IMR-90 (cell line): ENCODE data around the gene SH3RF2. TPM values are rescaled to one million over a fixed set of nuclear protein-coding genes. Genes with fewer than 3 reads are reported as not detected.

ENCODE experiments used
- ATAC-seq: fragments of 200-7000 bp; cut with Tn5 transposase; 2 replicates; pipeline ENCODE4 v1.9.1; 2020; ENCODE audit warnings: low read depth, mild to moderate bottlenecking, moderate library complexity
- BruUV-seq: library from RNA; stranded (reverse); fragments of 400-500 nt; replicated peaks from 2 replicates; lab custom pipeline; 2021; lab: Mats Ljungman, UMichigan
- CTCF ChIA-PET: fragments of 300-600 bp; formaldehyde crosslinking; extraction: SDS; loops from one replicate; lab custom pipeline; 2021; ENCODE audit warnings: antibody characterized with exemption; lab: Yijun Ruan, JAX
- POLR2A ChIA-PET: fragments of 300-600 bp; sonication (Branson Sonifier 250); formaldehyde crosslinking; loops from one replicate; lab custom pipeline; 2022; ENCODE audit warnings: antibody characterized with exemption; ENCODE audit not compliant: unreplicated experiment; lab: Charles Lee
- DNase-seq: peaks from one replicate; pipeline ENCODE4 v3.0.0; 2013
- H2AFZ ChIP-seq: replicated peaks from 2 replicates; pipeline ENCODE3; 2013; ENCODE audit warnings: low read length, mild to moderate bottlenecking; ENCODE audit not compliant: poor library complexity
- H2AK5ac ChIP-seq: 2 replicates; pipeline ENCODE4 v1.6.1; 2013; ENCODE audit warnings: low read depth, low read length, inconsistent platforms
- H2AK9ac ChIP-seq: replicated peaks from 2 replicates; pipeline ENCODE3; 2013; ENCODE audit warnings: mild to moderate bottlenecking, low read depth, low read length, moderate library complexity; ENCODE audit not compliant: poor library complexity
- H2BK120ac ChIP-seq: 2 replicates; pipeline ENCODE4 v1.6.1; 2013; ENCODE audit warnings: low read depth, low read length, inconsistent platforms
- H2BK15ac ChIP-seq: 3 replicates; pipeline ENCODE4 v1.6.1; 2013; ENCODE audit warnings: low read depth, low read length, inconsistent platforms
- H2BK20ac ChIP-seq: 2 replicates; pipeline ENCODE4 v1.6.1; 2013; ENCODE audit warnings: low read depth, mild to moderate bottlenecking, inconsistent platforms, low read length, moderate library complexity
- H2BK5ac ChIP-seq: 2 replicates; pipeline ENCODE4 v1.6.1; 2013; ENCODE audit warnings: mild to moderate bottlenecking, low read depth, low read length, inconsistent platforms; ENCODE audit not compliant: poor library complexity, severe bottlenecking
- H3K14ac ChIP-seq: replicated peaks from 2 replicates; pipeline ENCODE4 v1.6.1; 2013; ENCODE audit warnings: low read depth, low read length, inconsistent platforms
- H3K18ac ChIP-seq: 2 replicates; pipeline ENCODE4 v1.6.1; 2013; ENCODE audit warnings: low read depth, low read length, control low read depth
- H3K23ac ChIP-seq: 2 replicates; pipeline ENCODE4 v1.6.1; 2013; ENCODE audit warnings: low read depth, low read length, inconsistent platforms
- H3K27ac ChIP-seq: 2 replicates; pipeline ENCODE4 v1.5.1; 2013; ENCODE audit warnings: mild to moderate bottlenecking, control low read depth, low read length; ENCODE audit not compliant: insufficient read depth
- H3K27me3 ChIP-seq: 2 replicates; pipeline ENCODE4 v1.6.1; 2013; ENCODE audit warnings: low read length; ENCODE audit not compliant: control insufficient read depth, insufficient read depth
- H3K36me3 ChIP-seq: 2 replicates; pipeline ENCODE4 v1.6.1; 2013; ENCODE audit warnings: low read length, mixed read lengths; ENCODE audit not compliant: control insufficient read depth, insufficient read depth
- H3K4ac ChIP-seq: 2 replicates; pipeline ENCODE4 v1.6.1; 2013; ENCODE audit warnings: low read depth, low read length, inconsistent platforms
- H3K4me1 ChIP-seq: 2 replicates; pipeline ENCODE4 v1.6.1; 2013; ENCODE audit warnings: low read length, mixed read lengths; ENCODE audit not compliant: control insufficient read depth, insufficient read depth
- H3K4me2 ChIP-seq: 2 replicates; pipeline ENCODE4 v1.6.1; 2013; ENCODE audit warnings: low read depth, mild to moderate bottlenecking, control low read depth, low read length, moderate library complexity
- H3K4me3 ChIP-seq: 2 replicates; pipeline ENCODE4 v1.5.1; 2013; ENCODE audit warnings: low read depth, mild to moderate bottlenecking, control low read depth, low read length, moderate library complexity; ENCODE audit not compliant: insufficient read depth
- H3K56ac ChIP-seq: 2 replicates; pipeline ENCODE4 v1.6.1; 2013; ENCODE audit warnings: low read length, inconsistent platforms; ENCODE audit not compliant: insufficient read depth; ENCODE audit errors: extremely low read depth
- H3K79me1 ChIP-seq, 2 experiments: 2 replicates each; pipeline ENCODE4 v1.6.1; 2013; ENCODE audit warnings: low read length in 2 of 2, inconsistent platforms in 1 of 2, low read depth in 1 of 2
- H3K9ac ChIP-seq: 2 replicates; pipeline ENCODE4 v1.6.1; 2013; ENCODE audit warnings: low read depth, low read length, control low read depth
- H3K9me1 ChIP-seq: 2 replicates; pipeline ENCODE4 v1.6.1; 2013; ENCODE audit warnings: low read length, inconsistent platforms; ENCODE audit not compliant: insufficient read depth
- H3K9me3 ChIP-seq: 2 replicates; pipeline ENCODE4 v1.6.1; 2013; ENCODE audit warnings: low read length; ENCODE audit not compliant: control insufficient read depth, insufficient read depth
- H4K20me1 ChIP-seq: 2 replicates; pipeline ENCODE4 v1.6.1; 2013; ENCODE audit warnings: low read length, inconsistent platforms; ENCODE audit not compliant: insufficient read depth
- H4K5ac ChIP-seq: 2 replicates; pipeline ENCODE4 v1.6.1; 2013; ENCODE audit warnings: mild to moderate bottlenecking, low read depth, low read length, control low read depth
- H4K8ac ChIP-seq, 2 experiments: 2 replicates each; pipeline ENCODE4 v1.6.1; 2013; ENCODE audit warnings: low read depth in 2 of 2, low read length in 2 of 2, control low read depth in 1 of 2, inconsistent platforms in 1 of 2
- H4K91ac ChIP-seq: 2 replicates; pipeline ENCODE4 v1.6.1; 2013; ENCODE audit warnings: low read depth, low read length, inconsistent platforms; ENCODE audit not compliant: insufficient read depth
- CEBPB ChIP-seq: IDR thresholded peaks from 2 replicates; pipeline ENCODE4 v1.6.1; 2012; ENCODE audit warnings: low read depth, low read length, improper control_type of control experiment
- CHD1 ChIP-seq: IDR thresholded peaks from 2 replicates; pipeline ENCODE4 v1.6.1; 2012; ENCODE audit warnings: low read depth, low read length, improper control_type of control experiment
- FOS ChIP-seq: fragments of 150-350 bp; IDR thresholded peaks from 2 replicates; pipeline ENCODE4 v1.6.1; 2016; ENCODE audit warnings: low read depth, low read length
- MAZ ChIP-seq: IDR thresholded peaks from 2 replicates; pipeline ENCODE4 v1.6.1; 2012; ENCODE audit warnings: low read depth, mild to moderate bottlenecking, low read length, improper control_type of control experiment, moderate library complexity, borderline replicate concordance
- MXI1 ChIP-seq: IDR thresholded peaks from 2 replicates; pipeline ENCODE4 v1.6.1; 2012; ENCODE audit warnings: low read depth, mild to moderate bottlenecking, low read length, moderate library complexity, borderline replicate concordance
- NFE2L2 ChIP-seq: fragments of 150-350 bp; IDR thresholded peaks from 2 replicates; pipeline ENCODE4 v1.6.1; 2016; ENCODE audit warnings: low read depth, mild to moderate bottlenecking, low read length
- RAD21 ChIP-seq: IDR thresholded peaks from 2 replicates; pipeline ENCODE4 v1.6.1; 2012; ENCODE audit warnings: low read length, improper control_type of control experiment
- RCOR1 ChIP-seq: IDR thresholded peaks from 2 replicates; pipeline ENCODE4 v1.6.1; 2012; ENCODE audit warnings: mild to moderate bottlenecking, low read length, improper control_type of control experiment; ENCODE audit not compliant: insufficient replicate concordance
- RFX5 ChIP-seq: IDR thresholded peaks from 2 replicates; pipeline ENCODE4 v1.8.0; 2012; ENCODE audit warnings: low read depth, mild to moderate bottlenecking, low read length, moderate library complexity
- SMC3 ChIP-seq: fragments of 150-350 bp; IDR thresholded peaks from 2 replicates; pipeline ENCODE4 v1.6.1; 2016; ENCODE audit warnings: low read depth, mild to moderate bottlenecking, antibody characterized with exemption, low read length, moderate library complexity
- dilution Hi-C: fragments of 300-500 bp; cut with HindIII; formaldehyde crosslinking; loops from one replicate; pipeline ENCODE4 v1.14.3; 2018; ENCODE audit warnings: low sequenced_read_pairs; ENCODE audit not compliant: unreplicated experiment
- in situ Hi-C: fragments of 300-500 bp; cut with MboI; formaldehyde crosslinking; loops from 3 replicates; pipeline ENCODE4 v1.14.3; 2019; ENCODE audit warnings: low sequenced_read_pairs, inconsistent platforms, mixed read lengths
- intact Hi-C: fragments of 100-400 bp; cut with micrococcal nuclease; formaldehyde crosslinking; loops from 2 replicates; pipeline ENCODE4 v1.10.0; 2022
- polyA plus RNA-seq, 3 experiments: library from polyadenylated mRNA; depleted of rRNA; stranded (reverse); fragments of >200 nt; gene quantifications; 2 replicates each; pipeline ENCODE4 v1.2.3, GENCODE V29; 2012; ENCODE audit warnings: low replicate concordance in 1 of 3
- total RNA-seq: library from RNA; depleted of rRNA; stranded (reverse); fragments of >200 nt; gene quantifications from 2 replicates; pipeline ENCODE4 v1.2.3, GENCODE V29; 2012
- TF ChIP-seq, protein P1 (sequence below): conservative IDR thresholded peaks from 2 replicates; pipeline ENCODE4 v1.5.1; 2012; ENCODE audit warnings: mild to moderate bottlenecking, low read depth, low read length, improper control_type of control experiment
- TF ChIP-seq, protein P2 (sequence below): fragments of 150-350 bp; IDR thresholded peaks from 2 replicates; pipeline ENCODE4 v1.6.1; 2016; ENCODE audit warnings: low read depth, mild to moderate bottlenecking, low read length, moderate library complexity, borderline replicate concordance

Gene SH3RF2
- total and polyA plus RNA-seq, 2 of the 4 experiments (the other 2 are of a cell fraction) = 1.3 to 1.7 TPM

- Histone ChIP-seq H2BK20ac (no peak overlapping the region), H3K18ac (no peak overlapping the region), H3K4ac (no peak overlapping the region), H3K9me3 (no peaks in the 10 kb centered on the region), H3K4me3 (no peak overlapping the region), H3K36me3 (no peaks in the 10 kb centered on the region), H3K79me1 (no peaks in the 10 kb centered on the region), H4K91ac (no peak overlapping the region), H3K4me1 (peaks cover 8% of the 10 kb centered on the region), H3K9ac (no peak overlapping the region), H3K27ac (no peak overlapping the region), H2AK9ac (no peak overlapping the region), H4K20me1 (no peaks in the 10 kb centered on the region), H4K5ac (no peak overlapping the region), H2BK15ac (no peak overlapping the region), H2BK5ac (no peak overlapping the region), H4K8ac (no peak overlapping the region), H2AK5ac (no peak overlapping the region), H3K4me2 (no peak overlapping the region), H2BK120ac (no peak overlapping the region), H3K27me3 (no peaks in the 10 kb centered on the region), H2AFZ (no peak overlapping the region), H3K9me1 (peaks cover 7% of the 10 kb centered on the region), H3K56ac (no peak overlapping the region), H3K23ac (no peak overlapping the region), H3K14ac (no peak overlapping the region)
- in situ Hi-C loops (no loop called here), intact Hi-C loops (loop anchor here (5.0 kb wide), 1 partner anchor 105 kb away; no protein-coding TSS in a partner anchor), dilution Hi-C loops (no loop called here)
- no peak for ATAC-seq
- no TSS peak for BruUV-seq
- ChIA-PET CTCF (no interaction called here), POLR2A (no interaction called here)
- DNase-seq = no peak
- TF ChIP-seq, protein P1, sequence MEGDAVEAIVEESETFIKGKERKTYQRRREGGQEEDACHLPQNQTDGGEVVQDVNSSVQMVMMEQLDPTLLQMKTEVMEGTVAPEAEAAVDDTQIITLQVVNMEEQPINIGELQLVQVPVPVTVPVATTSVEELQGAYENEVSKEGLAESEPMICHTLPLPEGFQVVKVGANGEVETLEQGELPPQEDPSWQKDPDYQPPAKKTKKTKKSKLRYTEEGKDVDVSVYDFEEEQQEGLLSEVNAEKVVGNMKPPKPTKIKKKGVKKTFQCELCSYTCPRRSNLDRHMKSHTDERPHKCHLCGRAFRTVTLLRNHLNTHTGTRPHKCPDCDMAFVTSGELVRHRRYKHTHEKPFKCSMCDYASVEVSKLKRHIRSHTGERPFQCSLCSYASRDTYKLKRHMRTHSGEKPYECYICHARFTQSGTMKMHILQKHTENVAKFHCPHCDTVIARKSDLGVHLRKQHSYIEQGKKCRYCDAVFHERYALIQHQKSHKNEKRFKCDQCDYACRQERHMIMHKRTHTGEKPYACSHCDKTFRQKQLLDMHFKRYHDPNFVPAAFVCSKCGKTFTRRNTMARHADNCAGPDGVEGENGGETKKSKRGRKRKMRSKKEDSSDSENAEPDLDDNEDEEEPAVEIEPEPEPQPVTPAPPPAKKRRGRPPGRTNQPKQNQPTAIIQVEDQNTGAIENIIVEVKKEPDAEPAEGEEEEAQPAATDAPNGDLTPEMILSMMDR = no peak
- no peak for TF ChIP-seq RFX5
- no peak for TF ChIP-seq MAZ
- TF ChIP-seq RAD21 = no peak
- no peak for TF ChIP-seq NFE2L2
- TF ChIP-seq FOS = no peak
- no peak for TF ChIP-seq CEBPB
- no peak for TF ChIP-seq RCOR1
- TF ChIP-seq MXI1 = no peak
- no peak for TF ChIP-seq CHD1
- TF ChIP-seq, protein P2, sequence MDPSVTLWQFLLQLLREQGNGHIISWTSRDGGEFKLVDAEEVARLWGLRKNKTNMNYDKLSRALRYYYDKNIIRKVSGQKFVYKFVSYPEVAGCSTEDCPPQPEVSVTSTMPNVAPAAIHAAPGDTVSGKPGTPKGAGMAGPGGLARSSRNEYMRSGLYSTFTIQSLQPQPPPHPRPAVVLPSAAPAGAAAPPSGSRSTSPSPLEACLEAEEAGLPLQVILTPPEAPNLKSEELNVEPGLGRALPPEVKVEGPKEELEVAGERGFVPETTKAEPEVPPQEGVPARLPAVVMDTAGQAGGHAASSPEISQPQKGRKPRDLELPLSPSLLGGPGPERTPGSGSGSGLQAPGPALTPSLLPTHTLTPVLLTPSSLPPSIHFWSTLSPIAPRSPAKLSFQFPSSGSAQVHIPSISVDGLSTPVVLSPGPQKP = no peak
- TF ChIP-seq SMC3 = no peak
Observed at GRCh38 chr5:145942749-145943148, 6.4 kb downstream of the SH3RF2 start.
